Measurements from ENCODE around the gene MGLL. TPM values are rescaled to one million over a fixed set of nuclear protein-coding genes. Genes with fewer than 3 reads are reported as not detected.

The MGLL gene
- polyA plus RNA-seq, 1 donor from 2014 or later, result 8.6 TPM

DNA sequence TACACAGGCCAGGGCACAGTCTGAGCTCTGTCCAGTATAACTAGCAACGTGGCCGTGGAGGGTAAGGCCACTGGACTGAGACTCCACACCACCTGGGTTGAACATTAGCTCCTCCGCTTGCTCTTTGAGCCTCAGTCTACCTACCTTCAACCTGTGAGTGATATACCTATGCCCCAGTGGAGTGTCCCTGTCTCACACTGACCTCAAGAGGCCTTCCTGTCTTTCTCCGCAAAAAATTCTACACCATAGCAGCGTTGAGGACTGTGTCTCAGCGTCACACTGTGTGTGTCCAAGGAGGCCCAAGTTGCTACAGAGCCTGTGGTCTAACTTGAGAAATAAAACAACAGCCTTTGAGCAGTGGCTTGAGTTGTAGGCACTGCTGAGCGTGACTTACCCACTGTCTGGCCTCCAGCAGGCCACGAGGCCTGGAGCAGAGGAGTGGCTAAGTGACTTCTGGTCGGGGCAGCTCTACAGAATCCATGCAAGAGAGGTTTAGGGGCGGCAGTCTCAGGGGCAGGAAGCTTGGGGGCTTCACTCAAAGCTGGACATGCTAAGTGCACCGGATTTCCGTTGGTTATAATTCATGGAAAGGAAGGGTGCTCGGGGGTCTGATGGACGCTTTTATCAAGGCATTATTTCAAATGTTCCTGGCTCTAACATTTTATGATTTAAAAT lies 2.0 kb upstream of the MGLL start:
- Mint-ChIP-seq H3K36me3 (peaks cover 3% of the 10 kb centered on the region), H3K27me3 (peaks cover 21% of the 10 kb centered on the region), H3K9me3 (peaks cover 0 to 10% (median 2%) of the 10 kb centered on the region in 3 donors), H3K4me1 (peaks cover 7 to 31% (median 18%) of the 10 kb centered on the region in 3 donors), H3K4me3 (peak overlapping the region; percentile 58 to 82 (median 78)), H3K27ac (no peak overlapping the region)

DNA sequence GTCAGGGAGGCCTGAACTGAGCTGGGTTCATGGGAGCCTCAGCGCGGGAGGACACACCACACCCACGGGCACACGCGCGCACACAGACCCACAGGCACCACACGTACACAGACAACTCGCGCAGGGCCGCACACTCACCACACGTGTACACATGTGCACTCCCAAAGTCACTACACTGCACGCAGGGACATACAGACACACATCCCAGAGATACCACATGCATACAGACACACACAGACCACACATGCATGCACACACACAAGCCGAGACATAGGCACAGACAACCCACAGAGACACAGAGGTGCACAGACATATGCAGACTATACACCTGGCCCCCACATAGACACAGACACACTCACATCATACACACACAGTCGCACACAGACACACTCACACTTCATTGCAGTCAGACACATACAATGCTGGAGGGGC lies 1.1 kb upstream of the MGLL start:
- peak overlapping the region; percentile 58 to 82 (median 78) for H3K4me3 Mint-ChIP-seq
- peaks cover 3% of the 10 kb centered on the region for H3K36me3 Mint-ChIP-seq
- H3K9me3 Mint-ChIP-seq, result peaks cover 0 to 3% (median 0%) of the 10 kb centered on the region in 3 donors
- H3K27ac Mint-ChIP-seq, result no peak overlapping the region
- H3K27me3 Mint-ChIP-seq, result peaks cover 21% of the 10 kb centered on the region
- peaks cover 7 to 31% (median 18%) of the 10 kb centered on the region in 3 donors for H3K4me1 Mint-ChIP-seq

DNA sequence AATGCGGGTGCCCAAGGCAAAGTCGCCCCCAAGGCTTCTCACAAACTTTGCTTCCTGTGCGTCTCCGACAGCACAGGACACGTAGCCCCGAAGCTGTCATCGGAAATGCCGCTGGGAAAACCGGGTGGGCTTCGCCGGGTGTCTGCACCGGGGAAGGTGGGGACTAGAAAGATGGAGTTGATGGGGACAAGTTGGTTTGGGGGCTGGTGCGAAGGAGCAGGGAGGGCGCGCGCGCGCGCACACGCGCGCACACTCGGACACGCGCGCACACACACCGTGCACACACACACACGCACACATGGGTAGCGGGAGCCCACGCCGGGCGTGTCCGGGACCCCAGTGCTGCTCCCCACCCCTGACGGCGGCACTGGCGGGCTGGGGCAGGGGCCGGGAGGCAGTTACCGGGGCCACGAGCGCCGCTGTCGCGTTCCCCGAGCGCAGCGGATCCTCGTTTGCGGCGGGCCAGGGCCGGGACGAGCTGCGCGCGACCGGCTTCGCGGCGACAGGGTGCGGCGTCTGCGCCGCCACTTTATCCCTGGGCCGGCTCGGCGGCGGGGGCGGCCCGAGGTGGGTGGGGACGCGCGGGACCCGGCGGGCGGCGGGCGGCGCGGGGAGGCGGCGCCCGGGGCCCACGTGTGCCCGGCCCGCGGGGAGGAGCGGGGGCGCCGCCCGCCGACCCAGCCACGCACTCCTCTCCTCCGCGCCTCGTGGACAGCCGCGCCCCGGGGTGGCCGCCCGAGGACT lies 539 bp upstream of the MGLL start:
- peaks cover 0 to 3% (median 0%) of the 10 kb centered on the region in 3 donors for H3K9me3 Mint-ChIP-seq
- H3K36me3 Mint-ChIP-seq, result peaks cover 3% of the 10 kb centered on the region
- peaks cover 7 to 31% (median 18%) of the 10 kb centered on the region in 3 donors for H3K4me1 Mint-ChIP-seq
- H3K27ac Mint-ChIP-seq, result no peak overlapping the region
- H3K4me3 Mint-ChIP-seq, result peak overlapping the region; percentile 86 to 96 (median 93)
- H3K27me3 Mint-ChIP-seq, result peaks cover 21% of the 10 kb centered on the region

DNA sequence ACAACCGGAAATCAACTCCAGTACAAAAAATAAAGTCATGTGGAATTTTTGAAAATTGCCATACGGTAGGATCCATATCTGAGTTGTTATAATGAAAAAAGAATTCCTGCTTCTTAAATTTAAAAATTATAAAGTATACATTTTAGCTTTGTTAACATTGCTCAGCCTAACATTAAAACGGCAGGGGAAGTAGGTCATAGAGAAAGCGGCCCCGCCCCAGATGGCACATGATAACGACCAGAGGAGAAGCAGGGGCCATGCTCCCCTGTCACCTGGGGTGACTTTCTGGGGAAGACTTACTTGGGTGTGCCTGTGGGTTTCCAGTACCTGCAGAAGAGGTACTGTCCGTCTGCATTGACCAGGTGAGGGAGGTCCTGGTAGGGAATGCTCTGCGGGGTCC lies 921 bp downstream of the MGLL start:
- H3K27ac Mint-ChIP-seq, result peak overlapping the region in 1 of 3 donors; percentile 69
- peaks cover under 1% of the 10 kb centered on the region for H3K36me3 Mint-ChIP-seq
- peak overlapping the region; percentile 58 to 96 (median 91) for H3K4me3 Mint-ChIP-seq
- H3K9me3 Mint-ChIP-seq, result peaks cover 0 to under 1% (median 0%) of the 10 kb centered on the region in 3 donors
- H3K4me1 Mint-ChIP-seq, result peaks cover 7 to 31% (median 18%) of the 10 kb centered on the region in 3 donors
- H3K27me3 Mint-ChIP-seq, result peaks cover 21% of the 10 kb centered on the region

DNA sequence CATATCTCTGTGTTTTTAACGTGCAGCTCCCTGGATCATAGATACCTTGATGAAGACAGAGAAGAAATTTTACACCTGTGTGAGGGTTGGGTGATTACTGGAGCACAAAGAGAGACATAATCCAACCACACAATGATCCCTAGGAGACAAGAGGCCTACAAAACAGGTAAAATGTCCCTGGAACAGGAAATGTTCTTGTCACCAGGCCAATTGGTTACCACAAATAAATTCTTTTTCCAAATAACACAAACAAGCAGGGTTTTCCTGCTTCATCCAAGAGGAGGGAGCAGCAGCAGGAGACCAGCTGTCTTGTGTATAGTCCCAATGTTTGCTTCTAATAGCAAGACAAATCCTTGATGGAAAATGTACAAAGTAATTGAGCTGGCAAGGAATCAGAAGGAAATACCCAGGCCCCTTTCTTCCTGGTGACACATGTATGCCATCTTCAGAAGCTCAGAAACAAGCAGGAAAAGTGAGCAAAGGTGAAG lies 1.4 kb downstream of the MGLL start:
- peaks cover 21% of the 10 kb centered on the region for H3K27me3 Mint-ChIP-seq
- H3K4me1 Mint-ChIP-seq, result peaks cover 7 to 31% (median 18%) of the 10 kb centered on the region in 3 donors
- H3K36me3 Mint-ChIP-seq, result no peaks in the 10 kb centered on the region
- peak overlapping the region in 2 of 3 donors; percentile 52 to 71 for H3K27ac Mint-ChIP-seq
- no peaks in the 10 kb centered on the region for H3K9me3 Mint-ChIP-seq
- peak overlapping the region in 3 of 4 donors; percentile 3 to 93 (median 17) for H3K4me3 Mint-ChIP-seq

DNA sequence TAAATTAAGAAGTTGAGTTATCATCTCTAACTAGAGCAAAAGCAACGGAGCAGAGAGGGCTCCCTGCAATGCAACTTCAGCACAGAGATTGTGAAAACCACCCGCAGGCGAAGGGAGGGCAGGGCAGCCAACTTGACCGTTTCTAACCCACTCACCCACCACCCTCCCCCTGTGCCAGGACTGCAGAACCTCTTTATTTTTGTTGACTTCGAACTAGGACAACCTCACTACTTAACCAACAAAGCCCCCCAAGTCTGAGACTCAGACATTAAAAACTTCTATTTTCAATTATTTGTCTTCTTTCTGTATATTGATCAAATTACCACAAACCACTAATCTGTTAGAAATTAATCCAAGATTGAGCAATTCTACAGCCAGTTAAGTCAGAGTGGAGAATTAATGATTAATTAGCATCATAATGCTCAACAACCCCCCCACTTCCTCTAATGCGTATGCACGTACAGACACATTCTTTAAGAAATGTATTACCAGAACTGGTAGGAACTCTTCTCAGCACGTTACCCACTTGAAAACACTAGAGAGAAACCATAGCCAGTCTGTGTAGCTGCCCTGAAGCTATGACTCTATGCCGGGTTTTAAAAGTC lies 2.0 kb downstream of the MGLL start:
- Mint-ChIP-seq H3K27ac (peak overlapping the region in 2 of 3 donors; percentile 52 to 69), H3K4me3 (peak overlapping the region in 2 of 4 donors; percentile 3 to 93), H3K27me3 (peaks cover 21% of the 10 kb centered on the region), H3K4me1 (peaks cover 7 to 31% (median 18%) of the 10 kb centered on the region in 3 donors), H3K9me3 (no peaks in the 10 kb centered on the region), H3K36me3 (peaks cover under 1% of the 10 kb centered on the region)

DNA sequence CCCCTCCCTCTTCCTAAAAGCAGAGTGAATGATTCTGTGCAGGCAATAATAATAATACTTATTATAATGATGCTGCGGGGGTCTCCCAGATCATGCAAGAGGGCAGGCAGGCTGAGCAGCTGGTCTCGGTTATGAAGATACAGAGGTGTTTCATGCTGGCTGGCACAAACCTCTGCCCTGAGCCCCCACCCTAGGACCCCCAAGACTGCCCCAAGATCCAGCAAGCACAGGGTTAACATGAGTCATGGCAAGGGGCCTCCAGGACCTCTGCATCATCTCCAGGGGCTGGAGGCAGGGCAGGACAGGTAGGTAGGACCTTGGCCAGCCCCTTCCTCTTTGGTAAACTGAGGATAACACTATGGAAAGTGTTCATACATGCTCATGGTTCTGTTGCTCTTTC lies 2.7 kb downstream of the MGLL start:
- no peaks in the 10 kb centered on the region for H3K9me3 Mint-ChIP-seq
- H3K36me3 Mint-ChIP-seq, result peaks cover 2% of the 10 kb centered on the region
- H3K4me3 Mint-ChIP-seq, result no peak overlapping the region
- peak overlapping the region in 1 of 3 donors; percentile 69 for H3K27ac Mint-ChIP-seq
- H3K27me3 Mint-ChIP-seq, result peaks cover 21% of the 10 kb centered on the region
- H3K4me1 Mint-ChIP-seq, result peaks cover 7 to 31% (median 18%) of the 10 kb centered on the region in 3 donors

DNA sequence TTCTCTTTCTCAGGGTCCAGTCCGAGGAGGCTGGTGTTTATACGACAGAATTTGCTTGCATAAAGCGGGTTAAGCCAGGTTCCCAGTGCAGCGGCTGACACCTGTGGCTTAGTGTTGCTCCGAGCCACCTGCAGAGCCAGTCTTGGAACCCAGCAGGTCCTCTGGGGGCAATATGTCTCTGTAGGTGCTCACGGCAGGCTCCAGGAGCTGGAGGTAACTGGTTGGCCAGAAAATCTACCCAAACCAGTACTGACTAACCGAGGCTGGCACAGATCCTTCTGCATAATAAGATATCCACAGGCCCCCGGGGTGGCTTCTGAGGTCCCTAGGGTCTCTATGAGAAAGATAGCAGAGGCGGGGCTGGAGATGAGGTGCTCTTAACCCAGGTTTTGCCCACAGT lies 3.2 kb downstream of the MGLL start:
- Mint-ChIP-seq H3K27me3 (peaks cover 17% of the 10 kb centered on the region), H3K4me3 (no peak overlapping the region), H3K4me1 (peaks cover 7 to 27% (median 18%) of the 10 kb centered on the region in 3 donors), H3K36me3 (peaks cover 2% of the 10 kb centered on the region), H3K9me3 (no peaks in the 10 kb centered on the region), H3K27ac (no peak overlapping the region)

DNA sequence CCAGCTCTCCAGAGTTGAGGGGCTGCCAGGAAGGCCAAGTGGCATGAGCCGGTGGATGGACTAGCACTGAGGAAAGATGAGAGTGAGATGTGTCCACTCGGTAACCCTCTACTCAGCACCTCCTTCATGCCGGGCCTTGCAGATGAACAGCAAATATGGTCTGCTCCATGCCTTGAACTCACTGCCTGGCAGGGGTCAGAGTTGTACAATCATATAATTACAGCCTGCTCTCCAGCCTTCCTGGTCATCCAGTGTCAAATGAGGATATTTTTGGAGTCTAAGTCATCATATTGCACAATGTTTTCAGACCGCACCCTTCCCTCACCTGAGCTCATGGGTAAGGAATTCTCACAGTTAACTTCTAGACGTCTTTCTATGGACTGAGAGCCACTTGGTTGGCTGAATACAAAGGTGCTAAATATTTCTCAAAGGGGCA lies 4.9 kb downstream of the MGLL start:
- Mint-ChIP-seq H3K27ac (no peak overlapping the region), H3K27me3 (peaks cover 12% of the 10 kb centered on the region)

DNA sequence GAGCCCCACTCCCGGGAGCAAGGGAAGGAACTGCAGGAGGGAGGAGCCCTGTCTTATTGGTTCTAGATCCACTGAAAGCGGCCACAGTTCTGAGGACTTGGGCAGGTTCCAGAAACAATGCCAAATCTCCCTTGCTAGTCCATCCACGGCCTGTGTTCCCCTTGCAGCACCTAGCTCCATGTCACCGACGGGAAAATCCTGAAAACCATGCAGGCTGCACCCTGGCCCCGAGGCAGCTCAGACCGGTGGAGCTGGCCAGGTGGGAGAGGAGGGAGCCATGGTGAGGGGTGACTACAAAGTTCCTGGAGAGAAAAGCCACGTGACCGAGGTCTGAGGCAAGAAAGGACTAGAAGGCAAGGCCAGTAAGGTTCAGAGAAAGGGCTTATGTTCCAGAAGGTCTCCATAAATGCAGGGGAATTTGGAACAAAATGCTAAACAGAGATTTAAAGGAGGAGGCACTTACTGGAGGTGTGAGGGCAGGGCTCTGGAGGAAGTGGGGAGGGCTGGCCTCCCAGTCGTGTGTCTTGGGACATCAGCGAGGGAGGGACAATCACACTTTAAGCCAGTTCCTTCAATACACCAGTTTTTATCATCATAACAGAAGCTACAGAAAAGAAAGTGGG lies 5.4 kb downstream of the MGLL start:
- H3K27ac Mint-ChIP-seq, result peak overlapping the region in 1 of 3 donors; percentile 82
- peaks cover 11% of the 10 kb centered on the region for H3K27me3 Mint-ChIP-seq
- H3K36me3 Mint-ChIP-seq, result peaks cover 2% of the 10 kb centered on the region
- no peak overlapping the region for H3K4me3 Mint-ChIP-seq
- no peaks in the 10 kb centered on the region for H3K9me3 Mint-ChIP-seq
- peaks cover 4 to 20% (median 7%) of the 10 kb centered on the region in 3 donors for H3K4me1 Mint-ChIP-seq

More for the DNA sequence above, 4.9 kb downstream of the MGLL start:
- peaks cover 4 to 23% (median 10%) of the 10 kb centered on the region in 3 donors for H3K4me1 Mint-ChIP-seq
- H3K9me3 Mint-ChIP-seq, result no peaks in the 10 kb centered on the region
- no peak overlapping the region for H3K4me3 Mint-ChIP-seq
- peaks cover 2% of the 10 kb centered on the region for H3K36me3 Mint-ChIP-seq

DNA sequence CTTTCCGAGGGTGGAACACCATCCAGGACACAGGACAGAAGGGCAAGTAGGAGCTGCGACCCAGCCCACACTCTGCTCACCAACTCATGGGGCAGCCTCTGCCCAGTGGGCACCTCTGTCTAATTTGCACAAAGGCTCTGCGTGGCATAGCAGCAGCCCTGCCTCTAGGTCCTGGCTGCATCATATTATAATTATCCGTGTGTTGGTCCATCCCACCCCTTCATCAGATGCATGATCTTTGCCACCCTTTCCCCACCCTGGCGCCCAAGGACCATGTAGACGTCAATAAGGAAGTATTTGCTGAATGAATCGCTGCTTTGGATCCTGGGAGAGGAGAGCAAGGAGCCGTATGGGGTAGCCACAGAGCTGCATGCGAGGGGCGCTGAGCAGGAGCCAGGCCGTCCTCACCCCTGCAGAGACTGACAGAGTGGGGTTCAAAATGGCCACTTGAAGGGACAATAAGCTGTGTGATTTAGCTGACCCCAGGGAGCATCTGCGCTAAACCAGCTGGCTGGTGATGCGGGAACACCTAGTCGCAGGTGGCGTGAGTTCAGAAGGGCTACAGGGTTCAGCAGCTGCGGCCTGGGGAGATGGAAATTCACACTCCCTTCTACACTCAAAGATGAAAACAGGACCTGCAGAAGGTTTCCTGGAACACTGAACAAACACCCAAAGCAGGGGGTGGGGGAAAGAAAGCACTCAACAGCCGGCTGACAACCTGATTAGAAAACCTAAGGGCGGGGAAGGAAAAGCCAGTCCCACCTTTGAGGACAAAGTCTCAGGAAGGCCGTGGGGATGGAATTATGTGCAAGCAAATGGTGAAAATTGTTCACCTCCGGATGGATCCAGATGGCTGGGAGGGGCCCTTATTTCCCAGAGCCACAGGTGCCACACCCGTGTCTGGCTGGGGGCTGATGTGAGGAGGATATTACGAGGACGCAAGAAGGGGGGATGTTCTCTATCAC lies 6.4 kb downstream of the MGLL start:
- Mint-ChIP-seq H3K36me3 (peaks cover 2% of the 10 kb centered on the region), H3K27ac (peak overlapping the region in 1 of 3 donors; percentile 82), H3K9me3 (no peaks in the 10 kb centered on the region), H3K4me1 (peaks cover 0 to 11% (median 3%) of the 10 kb centered on the region in 3 donors), H3K27me3 (peaks cover 6% of the 10 kb centered on the region), H3K4me3 (no peak overlapping the region)

DNA sequence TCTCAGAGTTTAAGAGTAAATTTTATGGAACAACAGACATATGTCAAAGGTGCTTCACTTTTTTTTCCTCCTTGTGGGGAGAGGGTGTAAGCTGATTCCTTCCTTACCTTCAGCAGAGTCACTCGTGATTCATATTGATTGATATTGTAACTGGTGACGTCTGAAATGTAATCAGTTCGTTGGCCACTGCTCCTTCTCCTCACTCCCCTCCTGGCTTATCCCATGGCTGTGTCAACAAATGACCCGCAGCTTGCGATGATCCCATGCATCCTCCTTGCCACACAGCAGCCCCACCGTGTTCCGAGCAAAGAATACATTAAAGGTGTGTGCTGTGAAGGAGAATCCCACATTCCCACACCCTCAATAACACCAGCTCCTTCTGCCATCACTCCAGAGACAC lies 7.3 kb downstream of the MGLL start:
- Mint-ChIP-seq H3K4me3 (no peak overlapping the region), H3K36me3 (peaks cover 5% of the 10 kb centered on the region), H3K27ac (no peak overlapping the region), H3K9me3 (no peaks in the 10 kb centered on the region), H3K27me3 (peaks cover 6% of the 10 kb centered on the region), H3K4me1 (peaks cover 0 to 2% (median 0%) of the 10 kb centered on the region in 3 donors)

DNA sequence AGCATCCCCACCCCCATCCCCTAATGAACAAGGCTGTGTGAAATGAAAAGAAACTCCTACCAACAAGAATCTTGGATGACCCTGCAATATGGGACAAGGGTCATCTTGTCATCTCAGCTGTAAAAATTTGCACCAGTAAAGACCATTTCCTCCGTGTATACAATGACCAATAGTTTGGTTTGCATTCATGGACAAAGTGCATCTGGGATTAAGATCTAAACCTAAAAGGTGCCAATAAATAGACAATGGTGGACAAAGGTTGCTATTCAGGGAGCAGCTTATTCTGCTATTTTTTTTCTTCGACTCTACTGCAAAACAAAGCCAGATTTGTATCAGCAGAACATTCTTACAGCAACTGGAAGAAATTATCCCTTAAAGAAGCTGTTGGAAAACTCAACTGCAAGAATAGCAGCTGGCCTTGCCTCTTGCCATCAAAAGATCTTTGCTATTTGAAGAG lies 8.0 kb downstream of the MGLL start:
- Mint-ChIP-seq H3K27me3 (no peaks in the 10 kb centered on the region), H3K4me1 (no peaks in the 10 kb centered on the region), H3K4me3 (no peak overlapping the region), H3K27ac (no peak overlapping the region), H3K9me3 (no peaks in the 10 kb centered on the region), H3K36me3 (peaks cover 5% of the 10 kb centered on the region)
